Umbilical cord (tissue), 2 donors: ENCODE data around the gene GRID1. TPM values are rescaled to one million over a fixed set of nuclear protein-coding genes. Genes with fewer than 3 reads are reported as not detected.
"Not testable (repeated sequence)": the region's sequence is repeated elsewhere in the genome, so short reads cannot be mapped to it uniquely, and the experiment has no call there.

ENCODE experiments used
- DNase-seq: peaks from one replicate; pipeline ENCODE4 v3.0.0-alpha.2; 2015; ENCODE audit warnings: low spot score
- total RNA-seq: library from RNA; depleted of rRNA; stranded (reverse); fragments of >200 nt; gene quantifications from one replicate; pipeline ENCODE4 v1.2.3, GENCODE V29; 2014; ENCODE audit warnings: low replicate concordance; ENCODE audit not compliant: insufficient read depth

Gene GRID1
- total RNA-seq, 1 donor from 2014 or later, result 7.2 TPM

DNA sequence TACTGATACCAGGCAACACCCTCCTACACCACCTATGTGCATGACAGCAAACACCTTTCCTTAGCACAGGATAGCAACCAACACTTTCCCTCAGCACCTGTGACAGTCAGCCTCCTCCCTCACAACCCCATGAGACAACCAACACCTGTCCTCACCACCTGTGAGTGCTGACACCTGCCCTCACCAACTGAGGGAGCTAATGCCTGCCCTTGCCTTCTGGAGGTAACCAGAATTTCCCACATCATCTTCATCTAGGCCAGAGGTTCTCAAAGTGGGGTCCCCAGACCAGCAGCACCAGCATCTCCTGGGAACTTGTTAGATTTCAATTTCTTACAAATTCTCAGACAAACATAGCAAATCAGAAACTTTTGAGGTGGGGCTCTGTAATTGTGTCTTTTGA, 112.5 kb downstream of the GRID1 start:
- DNase-seq, result no peak

DNA sequence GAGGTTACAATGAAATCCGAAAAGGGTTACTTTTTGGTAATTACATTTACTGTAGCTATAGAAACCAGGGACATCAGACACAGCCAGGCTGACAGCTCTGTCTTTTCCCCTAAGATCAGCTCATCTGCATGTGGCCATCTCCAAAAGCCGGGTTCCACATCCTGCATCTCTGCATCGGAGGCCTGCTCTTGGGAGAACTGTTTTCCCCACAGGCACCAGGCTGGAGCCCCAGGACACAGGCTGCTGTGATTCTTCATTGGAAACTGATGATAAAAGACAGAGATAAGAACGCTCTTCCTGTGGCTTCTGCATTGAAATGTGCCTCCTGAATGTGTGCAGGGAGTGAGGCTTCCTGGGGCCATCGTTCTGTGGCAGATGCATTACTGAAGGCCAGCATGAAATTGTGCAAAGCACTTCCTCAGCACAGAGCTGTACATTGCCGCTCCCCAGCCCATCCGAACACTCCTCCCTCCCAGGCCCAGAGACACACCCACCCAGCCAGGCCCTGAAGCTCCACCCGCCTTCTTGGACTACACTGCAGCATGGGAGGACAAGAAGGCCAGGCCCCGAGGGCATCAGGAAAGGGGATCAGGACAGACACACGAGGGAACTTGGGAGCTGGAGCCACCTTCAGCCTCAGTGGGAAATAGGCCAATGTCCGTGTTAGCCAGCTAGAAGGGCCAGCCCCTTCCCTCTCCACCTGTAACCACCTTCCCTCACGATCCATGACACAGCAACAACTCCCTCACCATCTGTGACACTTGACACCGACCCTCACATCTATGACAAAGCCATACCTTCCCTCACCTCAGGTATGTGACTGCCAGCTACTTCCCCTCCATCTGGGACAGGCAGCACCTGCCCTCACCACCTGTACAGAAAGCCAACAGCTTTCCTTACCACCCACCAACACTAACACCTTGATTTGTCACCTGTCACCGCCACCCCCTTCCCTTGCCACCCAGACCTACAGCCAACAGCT, 113.2 kb downstream of the GRID1 start:
- DNase-seq, result peak; percentile 80

DNA sequence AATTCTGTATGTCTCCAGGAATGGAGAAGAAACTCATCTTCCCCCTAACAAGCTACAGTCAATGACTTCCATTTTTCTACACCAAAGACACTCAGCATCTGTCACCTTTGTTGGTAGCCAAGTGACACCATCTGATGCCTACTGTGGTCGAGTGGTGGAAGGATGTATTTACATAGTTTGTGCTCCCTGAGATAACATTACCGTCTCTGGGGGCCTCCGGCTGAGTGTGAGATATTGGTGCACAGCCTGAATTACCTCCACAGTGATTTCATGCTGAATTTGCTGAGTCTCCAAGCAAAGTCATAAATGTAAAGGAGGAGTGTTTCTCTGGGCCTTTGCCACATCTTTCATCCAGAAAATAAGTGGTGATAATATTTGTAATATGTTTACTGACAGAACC, 114.0 kb downstream of the GRID1 start:
- DNase-seq, result peak; percentile 63

DNA sequence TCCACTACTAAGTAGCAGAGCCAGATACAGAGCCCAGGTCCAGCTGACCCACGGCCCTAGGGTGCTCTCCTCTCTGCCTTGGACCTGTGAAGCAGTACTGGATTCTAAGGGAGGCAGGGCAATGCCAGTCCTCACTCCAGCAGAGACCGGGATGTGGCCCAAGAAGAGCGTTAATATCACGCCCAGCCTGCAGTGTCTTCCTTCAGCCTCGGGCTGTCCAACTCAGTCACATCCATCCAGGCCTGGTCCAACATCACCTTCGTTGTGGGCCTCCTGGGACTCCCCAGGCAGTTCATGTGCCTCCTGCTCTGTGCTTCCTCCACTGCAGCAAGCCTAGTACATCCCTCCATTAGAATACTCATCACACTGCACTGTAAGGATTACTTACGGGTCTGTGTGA, 114.5 kb downstream of the GRID1 start:
- no peak for DNase-seq

DNA sequence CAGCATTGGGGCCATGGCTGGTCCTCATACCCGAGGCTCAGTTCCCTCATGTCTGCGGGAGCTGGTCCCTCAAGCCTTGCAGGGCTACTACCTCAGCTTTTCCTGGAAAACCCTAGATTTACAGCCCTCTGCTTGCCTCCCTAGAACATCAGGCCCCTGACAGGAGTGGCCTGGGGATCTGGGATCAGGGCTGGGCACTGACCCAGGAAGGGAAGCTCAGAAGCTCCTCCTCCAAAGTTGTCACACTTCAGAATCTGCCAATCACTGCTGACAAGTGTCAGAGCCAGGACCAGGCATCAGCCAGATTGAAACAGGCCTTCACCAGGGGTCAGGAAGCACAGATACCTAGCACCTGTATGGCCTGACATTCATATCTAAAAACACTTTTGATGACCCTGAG, 115.2 kb downstream of the GRID1 start:
- no peak for DNase-seq

DNA sequence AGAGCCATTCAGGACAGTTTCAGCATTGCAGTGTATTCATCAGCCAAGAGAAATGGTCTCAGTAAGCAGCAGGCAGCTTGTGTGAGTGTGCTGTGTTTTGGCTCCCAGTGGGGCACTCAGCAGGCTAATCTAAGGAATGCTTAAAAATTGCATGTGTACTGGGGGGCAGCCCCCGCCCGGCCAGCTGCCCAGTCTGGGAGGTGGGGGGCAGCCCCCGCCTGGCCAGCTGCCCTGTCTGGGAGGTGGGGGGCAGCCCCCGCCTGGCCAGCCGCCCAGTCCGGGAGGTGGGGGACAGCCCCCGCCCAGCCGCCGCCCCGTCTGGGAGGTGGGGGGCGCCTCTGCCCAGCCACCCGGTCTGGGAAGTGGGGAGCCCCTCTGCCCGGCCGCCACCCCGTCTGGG, 116.2 kb downstream of the GRID1 start:
- no peak for DNase-seq

DNA sequence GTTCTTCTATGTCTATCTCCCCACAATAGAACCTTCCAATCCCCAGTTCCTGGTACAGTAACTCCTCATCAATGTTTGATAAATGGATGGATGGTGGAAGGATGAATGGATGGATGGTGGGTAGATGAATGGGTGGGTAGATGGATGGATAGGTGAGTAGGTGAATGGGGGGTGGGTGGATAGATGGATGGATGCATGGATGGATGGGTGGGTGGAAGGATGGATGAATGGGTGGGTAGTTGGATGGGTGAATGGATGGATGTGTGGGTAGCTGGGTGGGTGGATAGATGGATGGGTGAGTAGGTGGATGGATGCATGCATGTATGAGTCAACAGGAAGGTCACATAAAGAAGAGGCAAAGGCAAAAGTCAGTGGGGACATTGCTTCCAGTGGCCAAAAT, 116.8 kb downstream of the GRID1 start:
- no peak for DNase-seq

DNA sequence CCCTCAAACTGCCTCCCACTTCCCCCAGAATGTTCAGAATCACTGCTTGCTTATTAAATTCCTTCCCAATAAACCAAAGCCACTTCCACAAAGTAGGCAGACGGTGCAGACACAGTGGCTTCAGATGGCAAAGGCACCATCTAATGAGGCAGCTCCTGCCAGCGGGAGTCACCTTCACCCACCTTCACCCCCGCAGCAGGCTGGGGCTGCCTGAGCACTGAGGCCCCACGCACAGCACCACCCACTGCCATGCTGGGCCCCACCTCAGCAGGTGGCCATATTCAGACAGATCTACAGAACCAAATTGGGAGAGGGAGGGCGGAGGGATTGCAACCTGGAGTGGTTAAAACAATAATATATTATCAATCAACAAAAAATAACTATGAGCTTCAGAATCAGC, 118.5 kb downstream of the GRID1 start:
- DNase-seq, result no peak

DNA sequence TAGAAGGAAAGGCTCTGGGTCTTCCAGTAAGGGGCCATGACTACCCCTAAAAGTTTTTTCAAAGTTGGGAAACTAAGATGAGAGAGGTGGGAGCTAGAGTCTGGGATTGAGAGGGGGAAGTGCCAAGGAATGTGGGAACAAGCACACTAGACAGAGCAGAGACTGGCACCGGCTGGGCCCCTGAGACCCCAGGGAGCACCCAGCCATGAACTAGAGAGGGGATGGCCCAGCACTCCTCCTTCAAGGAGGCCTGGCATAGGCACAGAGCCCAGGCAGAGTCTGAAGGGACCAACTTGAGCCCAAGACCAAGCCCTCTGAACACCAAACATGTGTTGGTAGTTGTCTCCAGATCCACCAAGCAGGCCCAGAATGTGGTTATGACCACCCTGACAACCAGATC, 119.0 kb downstream of the GRID1 start:
- DNase-seq, result no peak

DNA sequence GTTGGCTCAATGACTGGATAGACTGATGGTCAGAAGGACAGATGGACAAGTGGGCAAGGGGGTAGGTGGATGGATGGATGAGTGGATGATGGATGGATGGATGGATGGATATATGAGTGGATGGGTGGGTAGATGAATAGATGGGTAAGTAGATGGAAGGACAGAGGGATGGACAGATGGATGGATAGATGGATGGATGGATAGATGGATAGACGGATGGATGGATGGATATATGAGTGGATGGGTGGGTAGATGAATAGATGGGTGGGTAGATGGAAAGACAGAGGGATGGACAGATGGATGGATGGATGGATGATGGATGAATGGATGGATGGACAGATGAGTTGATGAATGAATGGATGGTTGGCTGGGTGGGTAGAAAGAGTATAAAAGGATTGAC, 119.5 kb downstream of the GRID1 start:
- no peak for DNase-seq

DNA sequence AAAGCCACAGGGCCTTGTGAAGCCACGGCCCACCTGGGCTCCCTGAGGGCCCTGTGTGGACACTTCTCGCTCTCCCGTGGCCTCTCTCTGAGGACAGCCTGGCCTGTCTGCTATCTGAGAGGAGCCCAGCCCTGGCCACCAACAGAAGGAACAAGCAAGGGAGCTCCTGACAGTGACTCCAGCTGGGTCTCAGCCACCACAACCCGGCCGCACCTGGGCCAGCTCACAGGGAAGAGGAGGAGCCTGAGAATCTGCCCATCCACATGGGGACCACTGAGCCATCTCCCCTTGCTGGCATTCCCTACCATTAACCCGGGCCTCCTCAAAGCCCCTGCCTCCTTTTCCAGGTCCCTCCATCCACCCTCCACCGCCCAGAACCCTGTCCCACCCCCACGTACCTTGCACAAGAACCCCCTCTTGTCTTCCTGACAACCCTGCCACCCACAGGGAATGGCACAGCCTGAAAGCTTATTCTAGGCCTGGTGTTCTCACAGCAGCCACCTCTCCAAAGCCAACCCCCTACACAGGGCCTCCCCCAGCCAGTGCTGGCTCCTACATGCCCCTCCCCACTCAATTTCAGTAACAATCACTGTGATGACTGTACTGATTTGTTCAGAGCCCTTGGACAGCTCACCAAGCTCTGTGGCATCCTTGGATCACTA, 120.2 kb downstream of the GRID1 start:
- DNase-seq, result no peak

DNA sequence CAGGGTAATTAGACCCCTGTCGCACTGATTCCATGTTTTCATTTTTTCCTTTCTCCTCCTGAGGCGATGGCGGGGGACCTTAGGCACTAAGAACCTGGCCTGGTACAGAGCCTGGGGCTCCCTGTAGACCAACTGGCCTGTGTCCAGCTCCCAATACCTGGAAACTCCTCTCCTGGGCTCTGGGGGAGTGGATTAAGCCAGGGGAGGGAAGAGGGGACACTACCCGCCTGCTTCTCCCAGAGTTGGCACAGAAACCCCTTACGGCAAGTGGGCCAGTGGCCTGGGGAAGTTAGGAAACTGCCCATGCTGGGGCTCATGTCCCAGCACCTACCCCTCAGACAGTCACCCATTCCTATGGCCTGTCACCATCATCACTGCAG, 121.6 kb downstream of the GRID1 start:
- no peak for DNase-seq

DNA sequence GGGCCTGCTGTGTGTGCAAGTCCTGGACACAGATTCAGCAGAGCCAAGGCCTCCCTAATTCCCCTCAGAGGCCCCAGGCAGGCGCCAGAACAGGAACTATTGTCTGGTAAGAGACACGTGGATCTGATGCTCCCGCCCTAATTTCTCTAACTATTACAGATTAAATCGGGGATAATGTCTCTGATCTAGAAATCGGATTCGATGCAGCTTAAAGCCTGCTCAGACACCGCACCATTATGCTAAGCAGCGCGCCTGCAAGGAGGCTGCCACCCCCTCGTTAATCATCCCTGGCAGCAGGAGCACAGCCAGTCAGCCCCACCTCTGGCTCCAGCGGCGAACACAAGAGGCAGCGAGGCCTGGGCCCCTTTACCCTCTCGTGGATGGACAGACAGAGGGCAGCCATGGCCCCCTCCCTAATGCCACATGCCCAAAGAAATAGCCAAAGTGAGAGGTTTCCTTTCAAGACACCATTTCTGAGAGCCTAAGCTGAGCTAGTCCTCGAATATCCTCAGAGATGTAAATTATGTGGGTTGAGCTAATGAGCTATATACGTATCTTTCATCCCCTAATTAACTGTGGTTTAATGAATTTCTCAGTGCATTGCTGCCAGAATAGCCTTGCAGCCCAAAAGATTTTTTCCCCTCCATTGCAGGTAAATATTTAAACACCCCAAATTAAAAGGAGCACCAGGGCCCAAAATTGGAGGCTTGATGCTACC, 122.1 kb downstream of the GRID1 start:
- DNase-seq, result peak; percentile 60

DNA sequence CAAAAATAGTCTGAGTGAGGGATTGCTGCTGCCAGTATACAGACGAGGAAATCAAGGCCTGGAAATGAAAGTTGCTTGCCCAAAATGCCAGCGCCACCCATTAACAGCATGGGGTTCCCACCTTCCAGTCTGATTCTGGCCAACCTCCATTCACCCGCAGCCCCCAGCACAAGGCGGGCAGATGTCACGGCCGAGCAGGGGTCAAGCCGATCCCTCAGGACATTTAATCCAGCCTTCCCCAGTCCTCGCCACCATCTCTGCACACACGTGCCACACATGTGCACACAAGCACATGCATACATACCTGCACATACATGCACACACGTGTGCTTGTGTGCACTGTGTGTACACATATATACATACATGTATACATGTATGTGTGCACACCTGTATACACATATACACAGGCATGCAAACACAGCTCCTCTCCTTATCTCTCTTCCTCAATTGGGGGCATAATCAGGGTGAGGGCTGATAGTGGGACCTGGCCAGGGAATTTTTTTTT, 122.9 kb downstream of the GRID1 start:
- no peak for DNase-seq

DNA sequence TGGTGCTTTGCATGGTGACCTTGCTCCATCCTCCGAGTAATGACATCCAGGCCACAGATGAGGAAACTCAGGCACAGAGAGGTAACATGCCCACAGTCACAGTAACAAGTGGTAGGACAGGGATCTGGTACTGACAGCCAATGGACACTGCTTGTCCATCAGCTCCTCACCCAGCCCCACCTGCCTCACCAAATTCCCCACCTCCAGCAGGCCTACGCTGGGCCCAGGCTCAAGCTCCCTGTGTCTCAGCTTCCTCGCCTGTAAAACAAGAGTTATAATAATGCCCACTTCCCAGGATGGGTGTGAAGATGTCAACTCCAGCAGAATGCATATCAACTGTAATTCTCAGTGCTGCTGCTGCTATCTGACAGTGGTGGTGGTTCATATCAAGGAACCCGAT, 123.8 kb downstream of the GRID1 start:
- no peak for DNase-seq

DNA sequence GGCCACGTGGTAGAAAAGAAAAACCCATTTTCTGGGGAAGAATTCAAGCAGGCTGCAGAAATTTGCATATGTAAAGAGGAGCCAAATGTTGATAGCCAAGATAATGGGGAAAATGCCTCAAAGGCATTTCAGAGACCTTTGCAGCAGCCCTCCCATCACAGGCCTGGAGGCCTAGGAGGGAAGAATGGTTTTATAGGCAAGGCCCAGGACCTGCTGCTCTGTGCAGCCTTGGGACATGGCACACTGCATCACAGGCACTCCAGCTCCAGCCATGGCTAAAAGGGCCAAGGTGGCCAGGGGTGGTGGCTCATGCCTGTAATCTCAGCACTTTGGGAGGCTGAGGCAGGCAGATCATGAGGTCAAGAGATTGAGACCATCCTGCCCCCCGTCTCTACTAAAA, 128.5 kb downstream of the GRID1 start:
- not testable (repeated sequence) for DNase-seq

DNA sequence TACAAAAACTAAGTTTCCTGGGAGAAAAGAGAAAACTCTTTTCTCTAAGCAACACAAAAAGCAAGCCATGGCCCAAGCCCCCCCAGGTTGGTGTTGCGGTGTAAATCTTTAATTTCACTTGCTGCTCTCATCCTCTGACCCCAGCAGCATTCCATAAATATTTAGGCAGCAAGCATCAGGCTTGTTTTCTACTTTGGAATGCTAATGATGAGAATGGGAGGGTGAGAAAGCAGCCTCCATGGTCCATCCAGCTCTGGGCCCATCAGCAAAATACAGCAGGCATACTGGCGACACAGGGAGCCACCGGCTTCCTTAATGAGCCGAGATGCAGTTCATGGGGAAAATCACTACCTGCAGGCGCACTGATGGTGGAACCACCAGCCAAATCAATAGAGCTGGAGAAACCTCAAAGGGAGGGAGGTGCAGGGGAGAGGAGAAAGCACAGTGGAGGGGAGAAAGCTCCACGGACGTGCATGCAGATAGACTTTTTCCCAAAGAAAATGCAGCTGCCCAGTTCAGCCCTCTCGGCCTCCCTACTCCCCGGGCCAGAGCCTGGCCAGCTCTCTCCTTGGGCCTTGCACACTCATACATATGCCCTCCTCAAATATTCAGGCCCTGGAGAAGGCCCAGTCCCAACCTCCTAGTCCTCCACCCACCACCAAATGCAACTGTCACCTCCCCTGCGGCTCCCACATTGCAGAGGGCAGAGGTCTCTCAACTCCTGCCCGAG, 131.9 kb downstream of the GRID1 start:
- no peak for DNase-seq

DNA sequence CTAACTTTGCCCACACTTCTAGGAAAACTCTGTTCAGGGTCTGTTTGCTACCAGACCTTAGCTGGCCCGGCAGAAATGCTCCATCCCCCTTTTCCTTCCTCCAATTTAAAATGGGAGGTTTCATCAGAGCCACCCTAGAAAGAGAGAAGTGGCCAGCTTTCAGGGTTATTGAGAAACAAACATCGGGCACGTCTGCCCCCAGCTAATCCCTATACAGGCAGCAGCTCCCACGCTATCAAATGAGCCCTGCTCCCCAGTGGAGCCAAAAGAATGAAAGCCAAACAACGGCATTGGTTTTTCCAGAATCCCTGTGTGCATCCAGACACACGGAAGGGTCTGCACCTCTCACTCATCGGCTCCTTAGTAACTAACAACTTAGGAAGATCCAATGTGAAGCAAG, 132.5 kb downstream of the GRID1 start:
- no peak for DNase-seq

DNA sequence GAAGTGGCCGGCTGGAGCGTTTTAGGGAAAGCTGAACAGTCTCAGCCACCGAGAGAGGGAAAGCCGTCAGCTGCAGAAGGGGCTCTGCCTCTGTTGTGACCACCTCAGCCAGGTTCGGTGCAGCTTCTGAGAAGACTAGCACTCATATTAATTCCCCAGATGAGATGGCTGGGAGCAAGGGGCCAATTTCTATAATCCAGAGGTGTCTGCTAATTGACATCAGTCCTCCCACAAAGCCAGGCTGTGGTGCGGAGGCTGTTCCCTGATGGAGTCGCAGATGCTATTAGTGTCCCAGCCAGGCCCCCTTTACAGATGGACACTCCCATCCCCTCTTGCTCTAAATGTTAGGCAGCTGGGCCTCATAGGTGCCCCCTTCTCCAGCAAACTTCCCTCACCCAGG, 133.5 kb downstream of the GRID1 start:
- no peak for DNase-seq

DNA sequence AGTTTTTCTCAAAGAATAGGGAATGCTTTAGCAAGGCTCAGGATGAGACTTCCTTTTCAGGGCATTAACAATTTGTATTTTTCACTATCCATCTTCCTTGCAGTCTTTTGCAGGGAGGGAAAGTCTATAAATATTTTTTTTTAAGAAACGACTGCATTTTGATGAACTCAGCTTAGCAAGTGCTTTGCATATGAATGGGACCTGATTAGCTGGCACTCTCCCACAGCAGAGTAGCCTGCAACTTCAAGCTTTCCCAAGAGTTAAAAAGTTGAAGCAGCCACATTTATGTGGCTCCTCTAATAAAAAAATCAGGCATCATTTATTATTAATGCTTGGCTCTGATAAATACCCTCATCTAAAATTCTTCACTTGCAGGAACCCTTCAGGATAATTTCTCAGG, 134.0 kb downstream of the GRID1 start:
- no peak for DNase-seq

DNA sequence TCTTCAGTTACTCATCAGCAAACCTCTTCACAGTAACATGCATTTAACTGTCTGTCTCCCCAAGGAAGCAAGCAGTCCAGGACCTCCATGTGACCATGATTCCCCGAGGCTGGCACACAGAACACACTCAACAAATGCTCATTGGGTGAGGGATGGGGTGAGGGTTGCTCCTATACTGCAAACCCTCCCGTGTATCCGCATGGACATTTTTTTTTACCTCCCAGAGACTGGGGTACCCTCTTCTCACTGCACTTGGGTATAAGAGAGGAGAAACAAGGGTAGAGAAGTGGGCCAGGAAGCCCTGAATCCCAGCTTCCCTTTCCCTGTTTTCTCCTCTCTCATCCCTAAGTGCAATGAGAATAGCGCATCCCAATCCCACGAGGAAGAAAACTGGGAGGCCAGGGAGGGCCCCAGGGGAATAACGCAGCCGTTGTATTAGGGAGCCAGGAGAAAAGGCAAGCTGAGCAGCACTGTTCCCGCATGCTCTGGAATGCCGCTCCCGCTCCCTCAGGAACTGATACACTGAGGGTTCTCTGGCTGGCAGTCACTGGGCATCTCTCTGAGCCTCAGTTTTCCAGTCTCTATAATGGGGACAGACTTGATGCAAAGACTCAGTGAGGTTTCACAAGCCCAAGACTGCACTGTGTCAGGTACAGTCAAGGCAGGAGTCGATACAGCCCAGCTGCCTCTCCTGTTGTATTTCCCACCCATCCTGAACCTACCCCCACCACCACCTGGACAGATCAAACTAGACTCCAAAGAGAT, 134.6 kb downstream of the GRID1 start:
- DNase-seq, result no peak
